GM21723 (cell line): Measurements from ENCODE around the gene DUSP28.
"Not testable (repeated sequence)": the region's sequence is repeated elsewhere in the genome, so short reads cannot be mapped to it uniquely, and the experiment has no call there.

Experiments
- ATAC-seq: cut with Tn5 transposase; IDR thresholded peaks from one replicate; pipeline ENCODE4 v1.9.1; 2021; ENCODE audit warnings: mild to moderate bottlenecking, moderate library complexity; ENCODE audit not compliant: unreplicated experiment

Gene DUSP28

DNA sequence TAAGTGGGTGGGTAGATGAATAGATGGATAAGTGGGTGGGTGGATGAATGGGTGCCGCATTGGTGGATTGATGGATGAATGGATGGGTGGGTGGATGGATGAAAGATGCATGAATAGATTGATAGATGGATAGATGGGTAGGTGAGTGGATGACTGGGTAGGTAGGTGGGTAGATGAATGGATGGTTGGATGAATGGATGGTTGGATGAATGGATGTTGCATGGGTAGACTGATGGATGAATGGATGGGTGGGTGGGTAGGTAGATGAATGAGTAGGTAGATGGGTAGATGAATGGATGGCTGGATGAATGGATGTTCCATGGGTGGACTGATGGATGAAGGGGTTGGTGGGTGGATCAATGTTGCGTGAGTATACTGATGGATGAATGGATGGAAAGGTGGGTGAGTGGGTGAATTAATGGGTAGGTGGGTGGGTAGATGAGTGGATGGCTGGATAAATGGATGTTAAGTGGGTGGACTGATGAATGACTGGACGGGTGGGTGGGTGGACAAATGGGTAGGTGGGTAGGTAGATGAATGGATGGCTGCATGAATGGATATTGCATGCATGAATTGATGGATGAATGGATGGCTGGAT is 32.9 kb upstream of the DUSP28 start:
- no peak for ATAC-seq

GRCh38 chr2:240528406-240529040 is 31.6 kb upstream of the DUSP28 start:
- ATAC-seq = no peak

DNA sequence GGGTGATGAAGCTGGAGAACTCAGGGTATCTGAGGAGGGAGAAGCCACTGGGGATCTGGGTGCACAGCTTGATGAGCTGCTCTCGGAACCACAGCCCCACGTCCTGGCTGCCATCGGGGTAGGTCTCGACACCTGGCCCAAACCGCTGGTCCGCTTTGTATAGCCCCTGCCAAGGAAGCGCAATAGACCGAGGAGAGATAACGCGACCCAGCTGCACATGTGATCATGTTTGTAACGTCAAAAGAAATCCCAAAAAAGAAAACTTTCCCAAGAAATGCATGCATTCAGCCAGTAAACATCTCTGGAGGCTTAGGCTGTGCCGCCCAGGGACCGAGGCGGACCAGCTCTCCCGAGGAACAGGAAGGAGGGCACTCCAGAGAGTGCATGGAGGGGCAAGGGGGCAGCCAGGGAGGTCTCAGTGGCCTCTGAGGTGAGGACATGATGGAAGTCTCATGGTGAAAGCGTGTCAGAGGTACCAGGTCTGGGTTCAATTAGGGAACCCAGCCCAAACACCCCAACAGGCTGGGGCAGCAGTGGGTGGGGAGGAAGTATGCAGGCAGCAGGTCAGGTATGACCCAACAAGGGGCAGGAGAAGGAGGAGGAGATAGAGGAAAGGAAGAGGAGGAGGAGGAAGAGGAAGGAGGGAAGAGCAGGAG is 30.7 kb upstream of the DUSP28 start:
- no peak for ATAC-seq

DNA sequence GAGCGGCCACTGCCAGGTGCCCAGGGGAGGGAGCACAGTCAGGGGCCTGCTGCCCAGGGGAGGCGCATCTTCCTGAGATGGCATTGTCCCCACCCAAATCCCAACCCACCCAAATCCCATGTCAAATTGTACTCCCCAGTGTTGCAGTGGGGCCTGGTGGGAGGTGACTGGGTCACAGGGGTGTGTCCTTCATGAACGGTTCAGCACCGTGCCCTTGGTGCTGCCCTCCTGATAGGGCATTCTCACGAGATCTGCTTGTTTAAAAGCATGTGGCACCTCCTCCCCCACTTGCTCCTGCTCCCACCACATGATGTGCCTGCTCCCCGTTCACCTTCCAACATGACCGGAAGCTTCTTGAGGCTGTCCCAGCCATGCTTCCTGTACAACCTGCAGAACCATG is 30.0 kb upstream of the DUSP28 start:
- no peak for ATAC-seq

GRCh38 chr2:240531038-240531437 is 29.1 kb upstream of the DUSP28 start:
- no peak for ATAC-seq

DNA sequence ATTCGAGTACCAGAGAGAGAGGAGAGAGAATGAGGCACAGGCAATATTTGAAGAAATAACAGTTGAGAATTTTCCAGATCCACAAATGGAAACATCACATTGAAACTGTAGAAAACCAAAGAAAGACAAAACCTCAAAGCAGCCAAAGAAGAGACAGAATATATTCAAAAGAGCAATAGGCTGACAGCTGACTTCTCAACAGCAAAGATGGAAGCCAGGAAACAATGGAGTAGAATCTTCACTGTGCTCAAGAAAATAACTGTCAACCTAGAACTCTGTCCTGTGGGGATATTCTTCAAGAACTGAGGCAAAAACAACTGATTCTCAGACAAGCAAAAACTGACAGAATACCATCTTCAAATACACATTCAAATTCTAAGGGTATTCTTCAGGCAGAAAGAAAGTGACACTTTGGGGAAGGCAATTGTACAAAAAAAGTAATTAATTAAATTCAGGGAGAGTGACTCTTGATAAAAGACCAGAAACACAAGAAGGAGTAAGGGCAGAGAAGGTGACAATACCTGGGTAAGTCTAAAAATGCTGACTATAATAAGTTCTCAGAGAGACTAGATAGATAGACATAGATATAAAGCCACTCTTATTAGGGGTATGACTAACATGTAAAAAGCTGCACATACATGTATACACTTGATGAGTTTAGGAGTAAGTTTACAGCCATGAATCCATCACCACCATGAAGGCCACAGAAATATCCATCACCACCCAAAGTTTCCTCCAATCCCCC is 28.0 kb upstream of the DUSP28 start:
- ATAC-seq = no peak

DNA sequence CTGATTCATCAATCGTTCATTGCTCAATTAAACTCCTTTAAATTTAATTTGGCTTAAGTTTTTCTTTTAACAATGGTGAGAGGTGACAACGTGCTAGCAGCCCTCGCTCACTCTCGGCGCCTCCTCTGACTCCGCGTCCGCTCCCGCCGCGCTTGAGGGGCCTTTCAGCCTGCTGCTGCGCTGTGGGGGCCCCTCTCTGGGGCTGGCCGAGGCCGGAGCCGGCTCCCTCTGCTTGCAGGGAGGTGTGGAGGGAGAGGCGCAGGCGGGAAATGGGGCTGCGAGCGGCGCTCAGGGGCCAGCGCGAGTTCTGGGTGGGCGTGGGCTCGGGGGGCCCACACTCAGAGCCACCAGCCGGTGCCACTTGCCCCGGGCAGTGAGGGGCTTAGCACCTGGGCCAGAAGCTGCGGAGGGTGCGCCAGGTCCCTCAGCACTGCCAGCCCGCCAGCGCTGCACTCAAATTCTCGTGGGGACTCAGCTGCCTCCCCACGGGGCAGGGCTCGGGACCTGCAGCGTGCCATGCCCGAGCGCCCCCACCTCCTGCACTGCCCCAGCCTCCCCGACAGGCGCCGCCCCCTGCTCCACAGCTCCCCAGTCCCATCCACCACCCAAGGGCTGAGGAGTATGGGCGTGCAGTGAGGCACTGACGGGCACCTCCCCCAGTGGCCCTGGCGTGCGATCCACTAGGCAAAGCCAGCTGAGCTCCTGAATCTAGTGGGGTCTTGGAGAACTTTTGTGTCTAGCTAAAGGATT is 22.0 kb upstream of the DUSP28 start:
- no peak for ATAC-seq

GRCh38 chr2:240539101-240539500 is 21.1 kb upstream of the DUSP28 start:
- ATAC-seq = not testable (repeated sequence)

- no peak for ATAC-seq
These were observed 20.3 kb upstream of the DUSP28 start for GRCh38 chr2:240539906-240540305.

GRCh38 chr2:240551288-240551687 is 8.9 kb upstream of the DUSP28 start:
- ATAC-seq = no peak

DNA sequence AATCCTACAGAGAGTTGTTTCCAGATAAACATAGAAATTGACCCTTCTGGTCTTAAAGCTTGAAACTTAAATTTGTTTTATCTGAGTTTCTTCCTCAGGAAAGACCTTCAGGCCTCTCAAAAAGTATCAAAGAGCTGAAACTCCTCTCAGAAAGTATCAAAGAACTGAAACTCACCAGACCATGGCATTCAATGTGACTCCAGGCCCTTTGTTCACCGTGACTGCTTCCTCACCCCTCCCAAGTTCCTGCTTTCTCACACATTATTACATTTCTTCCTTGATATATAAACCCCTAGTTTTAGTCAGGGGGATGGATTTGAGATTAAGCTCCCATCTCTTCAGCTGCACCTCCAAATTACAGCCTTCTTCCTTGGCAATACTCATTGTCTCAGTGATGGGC is 8.3 kb upstream of the DUSP28 start:
- no peak for ATAC-seq

- ATAC-seq = no peak
These were observed 6.1 kb upstream of the DUSP28 start for GRCh38 chr2:240553956-240554480.

DNA sequence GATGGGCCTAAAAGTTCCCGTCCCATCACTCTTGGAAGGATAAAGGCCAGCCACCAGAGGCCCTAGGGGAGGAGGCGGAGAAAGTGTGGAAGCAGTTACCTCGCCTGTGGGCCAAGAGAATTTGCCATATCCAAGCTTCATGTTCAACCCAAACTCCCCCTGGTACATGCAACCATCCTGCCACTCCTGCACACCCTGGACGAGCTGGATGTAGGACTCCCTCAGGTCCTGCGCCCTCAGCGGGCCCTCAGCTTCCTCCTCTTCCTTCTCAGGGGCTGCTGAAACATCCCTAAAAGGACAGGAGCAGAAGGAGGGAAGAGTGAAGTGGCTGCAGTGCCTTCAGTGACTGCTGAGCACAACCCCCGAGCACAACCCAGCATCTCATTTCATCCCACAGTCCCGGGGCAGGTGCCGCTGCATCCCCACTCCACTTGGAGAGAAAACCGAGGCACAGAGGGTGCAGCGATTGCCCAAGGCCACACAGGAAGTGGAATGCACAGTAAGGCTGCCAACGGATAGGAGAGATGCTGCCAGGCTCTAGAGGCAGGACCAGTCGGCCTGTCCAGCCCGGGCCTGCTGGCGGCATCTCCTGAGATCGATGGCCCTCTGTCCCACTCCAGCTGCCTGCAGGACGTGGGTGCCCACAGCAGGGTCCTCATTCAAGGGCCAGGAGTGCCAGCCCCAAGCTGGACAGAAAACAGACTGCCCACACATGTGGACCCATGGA is 5.2 kb upstream of the DUSP28 start:
- no peak for ATAC-seq

DNA sequence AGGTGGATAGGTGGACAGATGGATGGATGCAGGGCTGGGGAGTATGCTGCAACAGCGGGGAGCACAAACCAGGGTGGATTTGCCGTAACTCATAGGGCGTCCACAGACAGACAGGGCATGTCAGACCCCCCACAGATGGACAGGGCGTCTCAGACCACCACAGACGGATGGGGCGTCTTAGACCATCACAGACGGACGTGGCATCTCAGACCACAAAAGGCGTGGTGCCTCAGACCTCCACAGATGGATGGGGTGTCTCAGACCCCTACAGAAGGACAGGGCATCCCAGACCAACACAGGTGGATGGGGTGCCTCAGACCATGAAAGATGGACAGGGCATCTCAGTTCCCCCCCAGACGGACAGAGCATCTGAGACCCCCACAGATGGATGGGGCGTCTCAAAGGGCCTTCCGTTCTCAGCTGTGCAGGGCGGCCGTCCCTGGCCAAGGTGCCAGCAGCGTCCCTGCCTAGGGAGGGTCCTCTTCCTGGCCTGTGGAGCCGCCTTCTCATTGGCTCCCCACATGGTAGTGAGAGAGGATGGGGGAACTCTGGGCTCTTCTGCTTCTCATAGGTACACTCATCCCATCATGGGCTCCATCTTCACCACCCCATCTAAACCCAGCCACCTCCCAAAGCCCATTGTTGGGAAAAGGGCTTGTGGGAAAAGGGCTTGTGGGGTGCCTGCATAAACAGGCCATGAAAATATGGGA is 4.5 kb upstream of the DUSP28 start:
- no peak for ATAC-seq

- ATAC-seq = no peak
These were observed 3.5 kb upstream of the DUSP28 start for GRCh38 chr2:240556553-240557100.

DNA sequence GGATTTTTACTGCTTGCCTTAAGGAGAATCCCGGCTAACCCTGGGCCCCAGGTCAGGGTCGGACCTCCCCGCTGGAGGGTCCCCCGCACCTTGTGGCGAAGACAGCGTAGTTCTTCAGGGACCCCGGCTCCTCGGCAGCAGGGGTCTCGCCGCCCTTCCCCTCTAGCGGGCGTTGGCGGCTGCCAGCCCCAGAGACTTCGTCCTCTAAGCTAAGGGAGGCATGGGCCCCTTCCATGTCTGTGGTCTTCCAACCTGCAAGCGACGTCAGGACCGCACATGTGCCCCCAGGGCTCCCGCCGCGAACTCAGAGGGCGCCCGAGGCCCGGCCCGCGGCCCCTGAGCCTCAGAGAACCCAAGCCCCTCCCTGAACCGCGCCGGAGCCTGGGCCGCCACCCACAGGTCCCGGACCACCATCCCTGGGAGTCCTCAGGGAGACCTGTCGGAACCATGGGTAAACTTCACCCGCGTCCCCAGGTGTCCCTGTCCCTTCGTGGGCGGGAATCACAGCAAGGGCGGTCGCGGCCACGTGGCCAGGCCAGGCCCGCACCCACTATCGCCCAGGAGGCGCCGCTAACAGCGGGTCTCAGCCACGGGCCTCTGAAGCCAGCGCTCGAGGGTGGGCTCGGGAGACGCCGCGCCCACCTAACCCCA is 2.9 kb upstream of the DUSP28 start:
- ATAC-seq = no peak

DNA sequence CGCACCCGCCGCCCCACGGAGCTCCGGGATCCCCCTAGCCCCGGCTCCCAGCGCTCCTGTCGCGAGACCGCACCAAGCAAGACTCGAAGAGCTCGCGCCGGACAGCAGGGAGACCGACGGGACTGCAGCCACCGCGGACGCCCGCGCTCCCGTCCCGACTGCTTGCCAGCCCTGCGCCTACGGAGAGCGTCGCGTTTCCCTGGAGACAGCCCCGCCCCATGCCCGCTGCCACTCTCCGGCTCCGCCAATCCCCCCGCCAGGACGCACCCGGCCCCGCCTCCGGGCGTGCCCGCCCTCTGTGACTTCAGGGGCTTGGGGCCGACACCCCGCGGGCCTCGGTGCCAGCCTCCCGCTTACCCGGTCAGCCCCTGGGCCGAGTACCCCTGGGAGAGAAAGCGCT is 2.3 kb upstream of the DUSP28 start, which contains the start of gene ANKMY1:
Gene ANKMY1, minus strand, starts transcription at position 181 of the 400 bp plus-strand sequence. CDS start 653 bp downstream, outside the sequence.
- ATAC-seq = no peak

GRCh38 chr2:240558236-240558761 is 1.9 kb upstream of the DUSP28 start:
- ATAC-seq = no peak
